Liver (tissue), 9 donors: ENCODE results near the gene ATP2A1. TPM values are rescaled to one million over a fixed set of nuclear protein-coding genes. Genes with fewer than 3 reads are reported as not detected.

Experiments
- DNase-seq: peaks from one replicate; pipeline ENCODE4 v3.0.0-alpha.2; 2017; ENCODE audit warnings: low spot score
- H3K27ac ChIP-seq, 2 donors: one replicate each; pipeline ENCODE4 v1.7.0; 2013; ENCODE audit warnings: inconsistent platforms in 2 of 2, low read length in 2 of 2, control low read depth in 1 of 2, low read depth in 1 of 2, mild to moderate bottlenecking in 1 of 2
- H3K27me3 ChIP-seq, 4 donors: one replicate each; pipeline versions ENCODE4 v1.6.1 to v1.7.0; 2013; ENCODE audit warnings: low read length in 3 of 4, inconsistent platforms in 1 of 4, mild to moderate bottlenecking in 1 of 4, moderate library complexity in 1 of 4; ENCODE audit not compliant: control insufficient read depth in 4 of 4, insufficient read depth in 4 of 4
- H3K36me3 ChIP-seq, 4 donors: one replicate each; pipeline versions ENCODE4 v1.6.1 to v1.7.0; 2013; ENCODE audit warnings: low read length in 3 of 4, mild to moderate bottlenecking in 3 of 4, low read depth in 1 of 4, moderate library complexity in 1 of 4; ENCODE audit not compliant: control insufficient read depth in 4 of 4, insufficient read depth in 3 of 4
- H3K4me1 ChIP-seq, 4 donors: one replicate each; pipeline versions ENCODE4 v1.6.1 to v1.7.0; 2013; ENCODE audit warnings: low read length in 3 of 4, mild to moderate bottlenecking in 3 of 4, moderate library complexity in 1 of 4; ENCODE audit not compliant: control insufficient read depth in 4 of 4, insufficient read depth in 4 of 4
- H3K4me3 ChIP-seq, 3 donors: one replicate each; pipeline versions ENCODE4 v1.6.1 to v1.7.0; 2013; ENCODE audit warnings: low read length in 3 of 3, control low read depth in 1 of 3, low read depth in 1 of 3, mild to moderate bottlenecking in 1 of 3
- H3K9ac ChIP-seq, 2 donors: one replicate each; pipeline ENCODE4 v1.7.0; 2013; ENCODE audit warnings: low read length in 2 of 2, mild to moderate bottlenecking in 2 of 2, moderate library complexity in 2 of 2, control low read depth in 1 of 2, low read depth in 1 of 2
- H3K9me3 ChIP-seq, 4 donors: one replicate each; pipeline versions ENCODE4 v1.6.1 to v1.7.0; 2013; ENCODE audit warnings: low read length in 3 of 4; ENCODE audit not compliant: control insufficient read depth in 4 of 4
- FOXA1 ChIP-seq: IDR thresholded peaks from 2 replicates; pipeline ENCODE4 v1.6.1; 2016; ENCODE audit warnings: antibody characterized with exemption
- GABPA ChIP-seq, 2 donors: IDR thresholded peaks in 1 of 2; conservative IDR thresholded peaks in 1 of 2; 2 replicates each; pipeline ENCODE4 v1.6.1; 2016; ENCODE audit warnings: antibody characterized with exemption in 2 of 2, mild to moderate bottlenecking in 1 of 2, moderate library complexity in 1 of 2
- HNF4A ChIP-seq, 2 donors: conservative IDR thresholded peaks; 2 replicates each; pipeline ENCODE4 v1.6.1; 2016; ENCODE audit warnings: antibody characterized with exemption in 2 of 2, mild to moderate bottlenecking in 2 of 2
- JUND ChIP-seq, 2 donors: IDR thresholded peaks; 2 replicates each; pipeline ENCODE4 v1.6.1; 2016; ENCODE audit warnings: antibody characterized with exemption in 2 of 2
- NR2F2 ChIP-seq: IDR thresholded peaks from 2 replicates; pipeline ENCODE4 v1.6.1; 2016; ENCODE audit warnings: antibody characterized with exemption
- RAD21 ChIP-seq, 2 donors: IDR thresholded peaks; 2 replicates each; pipeline ENCODE4 v1.6.1; 2016; ENCODE audit warnings: antibody characterized with exemption in 2 of 2, mild to moderate bottlenecking in 2 of 2
- RXRA ChIP-seq, 2 donors: IDR thresholded peaks; 2 replicates each; pipeline ENCODE4 v1.6.1; 2017 to 2018; ENCODE audit warnings: antibody characterized with exemption in 2 of 2, mild to moderate bottlenecking in 1 of 2
- SP1 ChIP-seq: IDR thresholded peaks from 2 replicates; pipeline ENCODE4 v1.6.1; 2018; ENCODE audit warnings: antibody characterized with exemption, mild to moderate bottlenecking
- TAF1 ChIP-seq: conservative IDR thresholded peaks from 2 replicates; pipeline ENCODE4 v1.6.1; 2016; ENCODE audit warnings: antibody characterized with exemption, mild to moderate bottlenecking
- WGBS: extraction: QIAGEN DNeasy Blood & Tissue Kit; methylation state at CpG from one replicate; pipeline ENCODE4 v1.1.7; 2013; 5-methylcytosine and 5-hydroxymethylcytosine counted together
- polyA plus RNA-seq, 2 donors: library from polyadenylated mRNA; stranded (reverse) in 1 of 2; unstranded in 1 of 2; fragments of 200-250 nt in 1 of 2; fragments of >200 nt in 1 of 2; fragmentation: Nextera tagmentation in 1 of 2; extraction: Ambion mirVana in 1 of 2; gene quantifications; one replicate each; pipeline versions ENCODE4 v1.2.1 to v1.2.3, GENCODE V29; 2013 to 2015
- total RNA-seq, 2 donors: library from RNA; depleted of rRNA; stranded (reverse); fragments of >200 nt; gene quantifications; one replicate each; pipeline ENCODE4 v1.2.3, GENCODE V29; 2014
- TF ChIP-seq, protein P1 (sequence below): IDR thresholded peaks from 2 replicates; pipeline ENCODE4 v1.6.1; 2016; ENCODE audit warnings: antibody characterized with exemption, mild to moderate bottlenecking
- TF ChIP-seq, protein P2 (sequence below): fragments of 150-350 bp; IDR thresholded peaks from 2 replicates; pipeline ENCODE4 v1.5.1; 2017; ENCODE audit warnings: improper control_type of control experiment, low read depth, low read length; ENCODE audit not compliant: missing input control
- TF ChIP-seq, protein P3 (sequence below): IDR thresholded peaks from 2 replicates; pipeline ENCODE4 v1.6.1; 2016; ENCODE audit warnings: antibody characterized with exemption
- TF ChIP-seq, protein P4 (sequence below): IDR thresholded peaks from 2 replicates; pipeline ENCODE4 v1.6.1; 2016; ENCODE audit warnings: antibody characterized with exemption
- TF ChIP-seq, protein P5 (sequence below): IDR thresholded peaks from 2 replicates; pipeline ENCODE4 v1.6.1; 2016; ENCODE audit warnings: antibody characterized with exemption
- donor health status: healthy.
- donor health status: healthy.
- donor health status: healthy.
- donor health status: healthy.
- donor health status: healthy.

The ATP2A1 gene
- total and polyA plus RNA-seq, 4 donors: 0.07 to 0.23 (median 0.13) TPM

GRCh38 chr16:28837672-28838557, 40.4 kb upstream of the ATP2A1 start:
- Histone ChIP-seq H3K27ac (no peak overlapping the region), H3K27me3 (no peaks in the 10 kb centered on the region), H3K9me3 (no peaks in the 10 kb centered on the region), H3K4me1 (no peaks in the 10 kb centered on the region), H3K4me3 (no peak overlapping the region), H3K9ac (no peak overlapping the region), H3K36me3 (peaks cover 33 to 61% (median 43%) of the 10 kb centered on the region in 4 donors)
- DNase-seq: no peak
- WGBS: 95% methylated on average over 7 of the region's 7 CpGs
- TF ChIP-seq, protein P1, sequence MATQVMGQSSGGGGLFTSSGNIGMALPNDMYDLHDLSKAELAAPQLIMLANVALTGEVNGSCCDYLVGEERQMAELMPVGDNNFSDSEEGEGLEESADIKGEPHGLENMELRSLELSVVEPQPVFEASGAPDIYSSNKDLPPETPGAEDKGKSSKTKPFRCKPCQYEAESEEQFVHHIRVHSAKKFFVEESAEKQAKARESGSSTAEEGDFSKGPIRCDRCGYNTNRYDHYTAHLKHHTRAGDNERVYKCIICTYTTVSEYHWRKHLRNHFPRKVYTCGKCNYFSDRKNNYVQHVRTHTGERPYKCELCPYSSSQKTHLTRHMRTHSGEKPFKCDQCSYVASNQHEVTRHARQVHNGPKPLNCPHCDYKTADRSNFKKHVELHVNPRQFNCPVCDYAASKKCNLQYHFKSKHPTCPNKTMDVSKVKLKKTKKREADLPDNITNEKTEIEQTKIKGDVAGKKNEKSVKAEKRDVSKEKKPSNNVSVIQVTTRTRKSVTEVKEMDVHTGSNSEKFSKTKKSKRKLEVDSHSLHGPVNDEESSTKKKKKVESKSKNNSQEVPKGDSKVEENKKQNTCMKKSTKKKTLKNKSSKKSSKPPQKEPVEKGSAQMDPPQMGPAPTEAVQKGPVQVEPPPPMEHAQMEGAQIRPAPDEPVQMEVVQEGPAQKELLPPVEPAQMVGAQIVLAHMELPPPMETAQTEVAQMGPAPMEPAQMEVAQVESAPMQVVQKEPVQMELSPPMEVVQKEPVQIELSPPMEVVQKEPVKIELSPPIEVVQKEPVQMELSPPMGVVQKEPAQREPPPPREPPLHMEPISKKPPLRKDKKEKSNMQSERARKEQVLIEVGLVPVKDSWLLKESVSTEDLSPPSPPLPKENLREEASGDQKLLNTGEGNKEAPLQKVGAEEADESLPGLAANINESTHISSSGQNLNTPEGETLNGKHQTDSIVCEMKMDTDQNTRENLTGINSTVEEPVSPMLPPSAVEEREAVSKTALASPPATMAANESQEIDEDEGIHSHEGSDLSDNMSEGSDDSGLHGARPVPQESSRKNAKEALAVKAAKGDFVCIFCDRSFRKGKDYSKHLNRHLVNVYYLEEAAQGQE: no peak
- no peak for TF ChIP-seq RAD21 (IDR thresholded peaks at IDR 0.05)
- TF ChIP-seq, protein P2, sequence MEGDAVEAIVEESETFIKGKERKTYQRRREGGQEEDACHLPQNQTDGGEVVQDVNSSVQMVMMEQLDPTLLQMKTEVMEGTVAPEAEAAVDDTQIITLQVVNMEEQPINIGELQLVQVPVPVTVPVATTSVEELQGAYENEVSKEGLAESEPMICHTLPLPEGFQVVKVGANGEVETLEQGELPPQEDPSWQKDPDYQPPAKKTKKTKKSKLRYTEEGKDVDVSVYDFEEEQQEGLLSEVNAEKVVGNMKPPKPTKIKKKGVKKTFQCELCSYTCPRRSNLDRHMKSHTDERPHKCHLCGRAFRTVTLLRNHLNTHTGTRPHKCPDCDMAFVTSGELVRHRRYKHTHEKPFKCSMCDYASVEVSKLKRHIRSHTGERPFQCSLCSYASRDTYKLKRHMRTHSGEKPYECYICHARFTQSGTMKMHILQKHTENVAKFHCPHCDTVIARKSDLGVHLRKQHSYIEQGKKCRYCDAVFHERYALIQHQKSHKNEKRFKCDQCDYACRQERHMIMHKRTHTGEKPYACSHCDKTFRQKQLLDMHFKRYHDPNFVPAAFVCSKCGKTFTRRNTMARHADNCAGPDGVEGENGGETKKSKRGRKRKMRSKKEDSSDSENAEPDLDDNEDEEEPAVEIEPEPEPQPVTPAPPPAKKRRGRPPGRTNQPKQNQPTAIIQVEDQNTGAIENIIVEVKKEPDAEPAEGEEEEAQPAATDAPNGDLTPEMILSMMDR: no peak
- TF ChIP-seq, protein P3, sequence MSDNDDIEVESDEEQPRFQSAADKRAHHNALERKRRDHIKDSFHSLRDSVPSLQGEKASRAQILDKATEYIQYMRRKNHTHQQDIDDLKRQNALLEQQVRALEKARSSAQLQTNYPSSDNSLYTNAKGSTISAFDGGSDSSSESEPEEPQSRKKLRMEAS: no peak
- no peak for TF ChIP-seq NR2F2
- TF ChIP-seq JUND (IDR thresholded peaks at IDR 0.05): no peak
- TF ChIP-seq, protein P4, sequence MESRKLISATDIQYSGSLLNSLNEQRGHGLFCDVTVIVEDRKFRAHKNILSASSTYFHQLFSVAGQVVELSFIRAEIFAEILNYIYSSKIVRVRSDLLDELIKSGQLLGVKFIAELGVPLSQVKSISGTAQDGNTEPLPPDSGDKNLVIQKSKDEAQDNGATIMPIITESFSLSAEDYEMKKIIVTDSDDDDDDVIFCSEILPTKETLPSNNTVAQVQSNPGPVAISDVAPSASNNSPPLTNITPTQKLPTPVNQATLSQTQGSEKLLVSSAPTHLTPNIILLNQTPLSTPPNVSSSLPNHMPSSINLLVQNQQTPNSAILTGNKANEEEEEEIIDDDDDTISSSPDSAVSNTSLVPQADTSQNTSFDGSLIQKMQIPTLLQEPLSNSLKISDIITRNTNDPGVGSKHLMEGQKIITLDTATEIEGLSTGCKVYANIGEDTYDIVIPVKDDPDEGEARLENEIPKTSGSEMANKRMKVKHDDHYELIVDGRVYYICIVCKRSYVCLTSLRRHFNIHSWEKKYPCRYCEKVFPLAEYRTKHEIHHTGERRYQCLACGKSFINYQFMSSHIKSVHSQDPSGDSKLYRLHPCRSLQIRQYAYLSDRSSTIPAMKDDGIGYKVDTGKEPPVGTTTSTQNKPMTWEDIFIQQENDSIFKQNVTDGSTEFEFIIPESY: no peak
- TF ChIP-seq, protein P5, sequence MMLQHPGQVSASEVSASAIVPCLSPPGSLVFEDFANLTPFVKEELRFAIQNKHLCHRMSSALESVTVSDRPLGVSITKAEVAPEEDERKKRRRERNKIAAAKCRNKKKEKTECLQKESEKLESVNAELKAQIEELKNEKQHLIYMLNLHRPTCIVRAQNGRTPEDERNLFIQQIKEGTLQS: no peak
- TF ChIP-seq HNF4A (conservative IDR thresholded peaks at IDR 0.05): no peak
- no peak for TF ChIP-seq FOXA1
- TF ChIP-seq RXRA (IDR thresholded peaks at IDR 0.05): no peak
- TF ChIP-seq GABPA (IDR thresholded peaks at IDR 0.05 in 1 of 2, conservative IDR thresholded peaks at IDR 0.05 in 1 of 2): no peak
- no peak for TF ChIP-seq SP1

GRCh38 chr16:28838558-28838918, 39.8 kb upstream of the ATP2A1 start:
- Histone ChIP-seq H3K9ac (no peak overlapping the region), H3K4me1 (no peaks in the 10 kb centered on the region), H3K27me3 (no peaks in the 10 kb centered on the region), H3K4me3 (no peak overlapping the region), H3K27ac (no peak overlapping the region), H3K36me3 (peaks cover 33 to 61% (median 40%) of the 10 kb centered on the region in 4 donors), H3K9me3 (no peaks in the 10 kb centered on the region)
- DNase-seq: no peak
- TF ChIP-seq GABPA (IDR thresholded peaks at IDR 0.05 in 1 of 2, conservative IDR thresholded peaks at IDR 0.05 in 1 of 2) (no peak), FOXA1 (no peak), JUND (IDR thresholded peaks at IDR 0.05) (no peak), TAF1 (no peak), NR2F2 (no peak)
- WGBS: 100% methylated on average over 1 of the region's 1 CpG
